Type B pancreatic cell (in vitro differentiated cells): ENCODE data around the gene MAPK8IP2. TPM values are rescaled to one million over a fixed set of nuclear protein-coding genes. Genes with fewer than 3 reads are reported as not detected.

ENCODE experiments used
- DNase-seq: peaks from one replicate; pipeline ENCODE4 v3.0.0; 2021; ENCODE audit warnings: mixed read lengths; ENCODE audit not compliant: unreplicated experiment; ENCODE audit errors: extremely low spot score
- H3K27ac Mint-ChIP-seq: 2 replicates; pipeline ENCODE4 v1.8.0; 2021; ENCODE audit warnings: mild to moderate bottlenecking, mixed read lengths
- H3K27me3 Mint-ChIP-seq: 2 replicates; pipeline ENCODE4 v1.8.0; 2021; ENCODE audit warnings: mixed read lengths
- H3K36me3 Mint-ChIP-seq: 2 replicates; pipeline ENCODE4 v1.8.0; 2021; ENCODE audit warnings: mixed read lengths
- H3K4me1 Mint-ChIP-seq: one replicate; pipeline ENCODE4 v1.8.0; 2021; ENCODE audit warnings: mixed read lengths; ENCODE audit not compliant: unreplicated experiment
- H3K4me3 Mint-ChIP-seq: 2 replicates; pipeline ENCODE4 v1.8.0; 2021; ENCODE audit warnings: mild to moderate bottlenecking, mixed read lengths
- H3K9me3 Mint-ChIP-seq: 2 replicates; pipeline ENCODE4 v1.8.0; 2021; ENCODE audit warnings: mixed read lengths
- CTCF ChIP-seq: fragments of 200-600 bp; sonication (generic); conservative IDR thresholded peaks from 2 replicates; pipeline ENCODE4 v1.5.0; 2021; ENCODE audit warnings: antibody characterized with exemption, mild to moderate bottlenecking
- total RNA-seq: library from RNA; stranded (reverse); gene quantifications from 2 replicates; pipeline ENCODE4 v1.2.1, GENCODE V29; 2021; ENCODE audit warnings: low replicate concordance

Gene MAPK8IP2
- total RNA-seq, 1 donor from 2014 or later, result 16.5 TPM

- DNase-seq, result no peak
- no peak for TF ChIP-seq CTCF
- Mint-ChIP-seq H3K4me3 (peak overlapping the region; percentile 90), H3K27ac (peak overlapping the region; percentile 19), H3K27me3 (peaks cover 20% of the 10 kb centered on the region), H3K36me3 (peaks cover 3% of the 10 kb centered on the region), H3K9me3 (no peaks in the 10 kb centered on the region), H3K4me1 (peaks cover 14% of the 10 kb centered on the region)
Measured at GRCh38 chr22:50602338-50602700, 1.7 kb downstream of the MAPK8IP2 start.

DNA sequence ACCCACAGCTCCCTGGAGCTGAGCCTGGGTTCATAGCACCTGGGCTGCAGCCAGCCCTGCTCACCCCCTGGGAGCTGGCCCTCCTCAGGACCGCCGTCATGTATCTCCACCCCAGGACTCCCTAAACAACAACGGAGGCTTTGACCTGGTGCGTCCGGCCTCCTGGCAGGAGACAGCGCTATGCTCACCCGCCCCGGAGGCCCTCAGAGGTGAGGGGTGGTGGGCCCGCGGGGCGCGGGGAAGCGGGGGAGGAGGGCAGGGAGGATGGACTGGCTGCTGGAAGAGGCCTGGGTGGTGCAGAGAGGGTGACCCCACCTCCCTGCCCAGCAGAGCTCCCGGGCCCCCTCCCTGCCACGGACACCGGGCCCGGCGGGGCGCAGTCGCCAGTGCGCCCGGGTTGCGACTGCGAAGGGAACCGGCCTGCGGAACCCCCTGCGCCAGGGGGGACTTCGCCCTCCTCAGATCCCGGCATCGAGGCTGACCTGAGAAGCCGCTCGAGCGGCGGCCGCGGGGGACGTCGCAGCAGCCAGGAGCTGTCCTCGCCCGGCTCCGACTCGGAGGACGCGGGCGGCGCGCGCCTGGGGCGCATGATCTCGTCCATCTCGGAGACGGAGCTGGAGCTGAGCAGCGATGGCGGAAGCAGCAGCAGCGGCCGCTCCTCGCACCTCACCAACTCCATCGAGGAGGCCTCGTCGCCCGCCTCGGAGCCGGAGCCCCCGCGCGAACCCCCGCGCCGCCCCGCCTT, 3.1 kb downstream of the MAPK8IP2 start:
- no peaks in the 10 kb centered on the region for H3K9me3 Mint-ChIP-seq

GRCh38 chr22:50604256-50605001, 3.8 kb downstream of the MAPK8IP2 start:
- Mint-ChIP-seq H3K27me3 (peaks cover 20% of the 10 kb centered on the region), H3K36me3 (no peaks in the 10 kb centered on the region), H3K4me3 (no peak overlapping the region), H3K4me1 (peaks cover 14% of the 10 kb centered on the region), H3K27ac (no peak overlapping the region), H3K9me3 (no peaks in the 10 kb centered on the region)
- no peak for TF ChIP-seq CTCF
- no peak for DNase-seq

More for the DNA sequence above, 3.1 kb downstream of the MAPK8IP2 start:
- Mint-ChIP-seq H3K27ac (no peak overlapping the region), H3K27me3 (peaks cover 20% of the 10 kb centered on the region), H3K36me3 (no peaks in the 10 kb centered on the region), H3K4me3 (no peak overlapping the region), H3K4me1 (peaks cover 14% of the 10 kb centered on the region)
- TF ChIP-seq CTCF, result no peak
- no peak for DNase-seq

DNA sequence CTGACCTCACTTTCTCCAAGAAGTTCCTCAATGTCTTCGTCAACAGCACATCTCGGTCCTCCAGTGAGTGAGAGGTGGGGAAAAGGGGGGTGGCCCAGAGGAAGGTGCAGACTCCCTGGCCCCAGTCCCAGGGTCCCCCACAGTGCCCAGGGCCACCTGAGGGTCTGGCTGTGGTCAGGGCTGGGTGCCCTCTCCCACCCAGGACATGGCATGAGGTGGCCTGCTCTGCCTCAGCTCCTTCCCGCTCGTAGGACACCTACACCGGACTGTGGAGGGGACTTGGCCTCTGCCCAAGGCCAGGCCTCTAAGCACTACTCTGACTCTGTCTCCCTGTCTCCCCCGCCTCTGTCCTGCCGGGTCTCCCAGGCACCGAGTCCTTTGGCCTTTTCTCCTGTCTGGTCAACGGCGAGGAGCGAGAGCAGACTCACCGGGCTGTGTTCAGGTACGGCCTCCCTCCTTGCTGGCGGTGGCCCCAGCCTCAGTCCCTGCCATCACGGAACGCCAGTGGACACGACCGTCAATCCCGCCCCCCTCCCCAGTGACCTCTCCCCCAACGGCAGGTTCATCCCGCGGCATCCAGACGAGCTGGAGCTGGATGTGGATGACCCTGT, 4.5 kb downstream of the MAPK8IP2 start:
- H3K36me3 Mint-ChIP-seq, result no peaks in the 10 kb centered on the region
- H3K27ac Mint-ChIP-seq, result no peak overlapping the region
- no peak overlapping the region for H3K4me3 Mint-ChIP-seq
- peaks cover 15% of the 10 kb centered on the region for H3K27me3 Mint-ChIP-seq
- DNase-seq, result no peak
- H3K9me3 Mint-ChIP-seq, result no peaks in the 10 kb centered on the region
- TF ChIP-seq CTCF, result no peak
- H3K4me1 Mint-ChIP-seq, result peaks cover 10% of the 10 kb centered on the region

- Mint-ChIP-seq H3K27ac (no peak overlapping the region), H3K36me3 (no peaks in the 10 kb centered on the region), H3K27me3 (peaks cover 15% of the 10 kb centered on the region), H3K4me3 (no peak overlapping the region), H3K4me1 (peaks cover 10% of the 10 kb centered on the region), H3K9me3 (no peaks in the 10 kb centered on the region)
- no peak for DNase-seq
- no peak for TF ChIP-seq CTCF
Measured at GRCh38 chr22:50605613-50606074, 5.1 kb downstream of the MAPK8IP2 start.
